ENCODE data around the gene SELENOO. TPM values are rescaled to one million over a fixed set of nuclear protein-coding genes. Genes with fewer than 3 reads are reported as not detected.
A peak's percentile ranks its signal among the peaks of the same experiment; 100 is the strongest.

SELENOO gene
- total and polyA plus RNA-seq, 2 of the 13 experiments (the other 11 are each of a cell fraction or from before 2014, with no cell fraction given), result 14.4 to 19.0 TPM

GRCh38 chr22:50171965-50172421 lies 28.8 kb upstream of the SELENOO start (continued):
- TF ChIP-seq PAXIP1 (CRISPR knock-in tag; conservative IDR thresholded peaks at IDR 0.05), result peak; percentile 53; the same call in 1 of the 2 replicates
- no peak for TF ChIP-seq DRAP1 (CRISPR knock-in tag; IDR thresholded peaks at IDR 0.05)
- peak; percentile 94 for TF ChIP-seq ZNF687 (CRISPR knock-in tag; IDR thresholded peaks at IDR 0.05)
- TF ChIP-seq ZNF260 (CRISPR knock-in tag; IDR thresholded peaks at IDR 0.05; ENCODE audit: borderline replicate concordance, low read depth), result no peak
- no peak for TF ChIP-seq HHEX (CRISPR knock-in tag; IDR thresholded peaks at IDR 0.05)
- TF ChIP-seq GPN1 (CRISPR knock-in tag; IDR thresholded peaks at IDR 0.05; ENCODE audit: borderline replicate concordance), result no peak
- no peak for TF ChIP-seq TP53 (CRISPR knock-in tag; conservative IDR thresholded peaks at IDR 0.05)
- TF ChIP-seq ZNF780A (CRISPR knock-in tag; IDR thresholded peaks at IDR 0.05), result no peak
- no peak for TF ChIP-seq DBP (CRISPR knock-in tag; IDR thresholded peaks at IDR 0.05; ENCODE audit: not compliant biosample characterization)
- peak; percentile 62; the same call in 1 of the 2 replicates for TF ChIP-seq ZFP91 (CRISPR knock-in tag; IDR thresholded peaks at IDR 0.05; ENCODE audit: borderline replicate concordance)
- TF ChIP-seq NR0B2 (CRISPR knock-in tag; IDR thresholded peaks at IDR 0.05), result no peak
- TF ChIP-seq KAT8 (CRISPR knock-in tag; IDR thresholded peaks at IDR 0.05), result no peak
- TF ChIP-seq REL (CRISPR knock-in tag; conservative IDR thresholded peaks at IDR 0.05), result no peak
- TF ChIP-seq HCFC1 (IDR thresholded peaks at IDR 0.05; ENCODE audit: low read depth, low read length), result no peak
- TF ChIP-seq HINFP (CRISPR knock-in tag; IDR thresholded peaks at IDR 0.05; ENCODE audit: low read depth), result no peak
- no peak for TF ChIP-seq SSRP1 (CRISPR knock-in tag; IDR thresholded peaks at IDR 0.05)

Data from HepG2 (cell line).